GM12874 (cell line): ENCODE measurements around the gene TGFB3.

Experiments used
- CTCF ChIP-seq: IDR thresholded peaks from 2 replicates; pipeline ENCODE4 v1.5.1; 2011; ENCODE audit warnings: low read depth, mild to moderate bottlenecking, control low read depth, low read length, moderate library complexity; ENCODE audit not compliant: insufficient read depth

TGFB3 gene

GRCh38 chr14:75910048-75910447, 71.7 kb downstream of the TGFB3 start:
- TF ChIP-seq CTCF: no peak

GRCh38 chr14:75909630-75910029, 72.2 kb downstream of the TGFB3 start:
- no peak for TF ChIP-seq CTCF
